Gastrocnemius medialis (tissue), 4 donors: ENCODE measurements around the gene DNM1L. TPM values are rescaled to one million over a fixed set of nuclear protein-coding genes. Genes with fewer than 3 reads are reported as not detected.

Experiments used
- ATAC-seq, 2 donors: fragments of 150-250 bp; one replicate each; pipeline ENCODE4 v1.9.1; 2016
- DNase-seq, 2 donors: peaks; one replicate each; pipeline ENCODE4 v3.0.0-alpha.2; 2019
- H3K27ac ChIP-seq, 4 donors: fragments of 200-600 bp; sonication (generic); 1 replicate in 1 of 4; 2 replicates in 3 of 4; pipeline ENCODE4 v1.5.1; 2016 to 2018; ENCODE audit warnings: mild to moderate bottlenecking in 2 of 4, moderate library complexity in 1 of 4
- H3K27me3 ChIP-seq, 3 donors: fragments of 200-600 bp; sonication (generic) in 2 of 3; 1 replicate in 1 of 3; 2 replicates in 2 of 3; pipeline versions ENCODE4 v1.5.1 to v1.6.0; 2016 to 2019; ENCODE audit warnings: mild to moderate bottlenecking in 1 of 3, moderate library complexity in 1 of 3
- H3K36me3 ChIP-seq, 2 donors: fragments of 200-600 bp; sonication (generic) in 1 of 2; one replicate each; pipeline ENCODE4 v1.5.1; 2017 to 2018
- H3K4me1 ChIP-seq, 2 donors: fragments of 200-600 bp; sonication (generic) in 1 of 2; one replicate each; pipeline ENCODE4 v1.5.1; 2016 to 2017; ENCODE audit warnings: mild to moderate bottlenecking in 2 of 2
- H3K4me3 ChIP-seq, 4 donors: fragments of 200-600 bp; sonication (generic) in 3 of 4; 1 replicate in 1 of 4; 2 replicates in 3 of 4; pipeline ENCODE4 v1.5.1; 2016 to 2019; ENCODE audit warnings: mild to moderate bottlenecking in 2 of 4
- H3K9me3 ChIP-seq, 3 donors: fragments of 200-600 bp; sonication (generic) in 2 of 3; 1 replicate in 1 of 3; 2 replicates in 2 of 3; pipeline ENCODE4 v1.5.1; 2016 to 2019
- POLR2A ChIP-seq, 2 donors: fragments of 450-650 bp; IDR thresholded peaks; one replicate each; pipeline ENCODE4 v1.6.1; 2017; ENCODE audit warnings: antibody characterized with exemption in 2 of 2, mild to moderate bottlenecking in 2 of 2, moderate library complexity in 2 of 2
- in situ Hi-C, 4 donors: fragments of 200-750 bp; cut with MboI; loops; one replicate each; pipeline versions ENCODE4 v1.15.0 to v1.8.0; 2017; ENCODE audit warnings: low sequenced_read_pairs in 4 of 4
- intact Hi-C: fragments of 100-400 bp; cut with DNase I; formaldehyde crosslinking; loops from one replicate; pipeline ENCODE4 v1.15.1; 2023; ENCODE audit warnings: low total_unique reads
- total RNA-seq, 4 donors: library from RNA; depleted of rRNA; stranded (reverse); fragments of >200 nt; gene quantifications; one replicate each; pipeline versions ENCODE4 v1.1.0 to v1.2.3, GENCODE V29; 2016
- TF ChIP-seq, protein P1 (sequence below), 5 experiments: fragments of 450-650 bp in 3 of 5; fragments of 200-600 bp in 2 of 5; sonication (generic) in 2 of 5; IDR thresholded peaks in 4 of 5; conservative IDR thresholded peaks in 1 of 5; 1 replicate in 4 of 5; 2 replicates in 1 of 5; pipeline ENCODE4 v1.5.1; 2016 to 2019; ENCODE audit warnings: antibody characterized with exemption in 5 of 5, mild to moderate bottlenecking in 3 of 5, moderate library complexity in 3 of 5

Gene DNM1L
- total RNA-seq, 4 donors from 2014 or later = 39.3 to 68.3 (median 43.8) TPM

DNA sequence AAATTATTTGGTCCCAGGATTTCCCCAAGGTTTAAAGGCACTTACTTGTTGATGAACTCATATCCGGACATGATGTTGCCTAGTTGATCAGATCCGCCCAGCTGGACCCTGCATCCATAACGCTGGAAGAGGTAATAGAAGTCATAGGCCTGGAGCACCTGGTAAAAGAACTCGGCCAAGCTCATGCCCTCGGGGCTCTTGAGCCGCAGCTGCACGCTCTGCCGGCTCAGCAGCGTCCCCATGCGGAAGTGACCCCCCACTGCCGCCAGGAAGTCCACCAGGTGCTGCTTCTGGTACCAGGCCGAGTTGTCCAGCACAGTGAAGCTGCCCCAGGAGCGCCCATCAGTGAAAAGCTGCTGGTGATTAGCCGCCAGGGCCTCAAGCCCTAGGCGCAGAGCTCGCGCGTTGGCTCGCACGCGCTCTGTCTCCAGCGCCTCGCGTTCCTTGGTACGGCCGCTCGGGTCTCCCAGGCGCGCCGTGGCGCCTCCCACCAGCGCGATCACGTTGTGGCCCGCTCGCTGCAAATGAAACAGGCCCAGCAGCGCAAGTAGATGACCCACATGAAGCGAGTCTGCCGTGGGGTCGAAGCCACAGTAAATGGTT is 76.1 kb downstream of the DNM1L start:
- DNase-seq (peak; percentile 41 to 70), ATAC-seq (peak; percentile 46 to 68)
- in situ Hi-C loops (loop anchor here (5.0 to 25.0 kb wide), 2 partner anchors 1267 to 1457 kb away; partner anchors contain the start of gene ALG10 (in 3 of the 4)), intact Hi-C loops (loop anchor here (2.0 to 5.0 kb wide), 3 partner anchors 76 to 298 kb away; partner anchors contain the start of gene DNM1L)
- peak overlapping the region; percentile 81 to 88 (median 84) for H3K27ac ChIP-seq
- H3K36me3 ChIP-seq = peaks cover 0 to 33% of the 10 kb centered on the region in 2 donors
- peak overlapping the region; percentile 80 to 100 (median 96) for H3K4me3 ChIP-seq
- H3K27me3 ChIP-seq = no peaks in the 10 kb centered on the region
- no peaks in the 10 kb centered on the region for H3K9me3 ChIP-seq
- no peak for TF ChIP-seq POLR2A (IDR thresholded peaks at IDR 0.05)
- TF ChIP-seq, protein P1, sequence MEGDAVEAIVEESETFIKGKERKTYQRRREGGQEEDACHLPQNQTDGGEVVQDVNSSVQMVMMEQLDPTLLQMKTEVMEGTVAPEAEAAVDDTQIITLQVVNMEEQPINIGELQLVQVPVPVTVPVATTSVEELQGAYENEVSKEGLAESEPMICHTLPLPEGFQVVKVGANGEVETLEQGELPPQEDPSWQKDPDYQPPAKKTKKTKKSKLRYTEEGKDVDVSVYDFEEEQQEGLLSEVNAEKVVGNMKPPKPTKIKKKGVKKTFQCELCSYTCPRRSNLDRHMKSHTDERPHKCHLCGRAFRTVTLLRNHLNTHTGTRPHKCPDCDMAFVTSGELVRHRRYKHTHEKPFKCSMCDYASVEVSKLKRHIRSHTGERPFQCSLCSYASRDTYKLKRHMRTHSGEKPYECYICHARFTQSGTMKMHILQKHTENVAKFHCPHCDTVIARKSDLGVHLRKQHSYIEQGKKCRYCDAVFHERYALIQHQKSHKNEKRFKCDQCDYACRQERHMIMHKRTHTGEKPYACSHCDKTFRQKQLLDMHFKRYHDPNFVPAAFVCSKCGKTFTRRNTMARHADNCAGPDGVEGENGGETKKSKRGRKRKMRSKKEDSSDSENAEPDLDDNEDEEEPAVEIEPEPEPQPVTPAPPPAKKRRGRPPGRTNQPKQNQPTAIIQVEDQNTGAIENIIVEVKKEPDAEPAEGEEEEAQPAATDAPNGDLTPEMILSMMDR (IDR thresholded peaks at IDR 0.05 in 4 of 5, conservative IDR thresholded peaks at IDR 0.05 in 1 of 5) = peak; percentile 57 to 78 (median 70)
- H3K4me1 ChIP-seq = peaks cover 12 to 15% of the 10 kb centered on the region in 2 donors

DNA sequence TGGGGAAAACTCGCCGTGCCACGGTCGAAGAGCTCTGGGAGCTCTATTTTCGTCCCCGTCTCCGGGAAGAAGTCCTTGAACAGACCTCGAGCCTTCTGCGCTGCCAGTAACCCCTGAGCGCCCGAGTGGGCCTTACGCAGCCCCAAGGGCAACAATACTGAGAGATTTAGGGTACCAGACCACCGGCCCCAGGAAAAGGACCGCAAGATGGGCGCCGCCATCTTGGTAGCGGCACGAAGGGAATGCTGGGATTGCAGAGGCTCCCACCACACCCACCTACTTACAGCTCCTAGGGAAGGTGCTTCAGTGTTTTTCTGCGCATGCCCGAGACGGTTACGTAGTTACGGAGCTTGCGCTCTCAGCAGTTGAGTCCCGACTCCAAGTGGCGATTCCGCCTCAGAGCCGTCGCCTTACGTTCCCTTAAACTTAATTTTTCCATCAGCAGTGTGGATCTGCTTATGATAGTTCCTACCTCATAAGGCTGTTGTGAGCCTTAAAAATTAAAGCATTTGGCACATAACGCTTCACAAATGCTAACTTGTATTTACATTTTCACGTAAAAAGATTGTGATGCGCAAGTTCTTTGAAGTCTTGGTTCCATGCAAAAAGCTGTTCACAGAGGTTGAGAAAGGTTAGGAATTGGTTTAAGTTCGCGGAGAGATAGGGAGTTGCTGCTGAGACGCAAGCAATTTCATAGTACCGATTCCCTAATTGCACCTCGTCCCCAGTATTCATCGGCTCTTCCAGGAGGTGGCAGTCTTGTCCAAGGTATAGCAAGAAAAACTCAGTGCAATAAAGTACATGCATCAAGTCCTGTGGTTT is 76.8 kb downstream of the DNM1L start, which contains the start of gene YARS2:
Gene YARS2 (minus strand): TSS at position 244 of the 822 bp plus-strand sequence. CDS start 23 bp downstream, at position 221.
- H3K27me3 ChIP-seq = no peaks in the 10 kb centered on the region
- H3K4me1 ChIP-seq = peaks cover 12 to 15% of the 10 kb centered on the region in 2 donors
- H3K27ac ChIP-seq = peak within 1 kb of the TSS; percentile 81 to 88 (median 84)
- no peaks in the 10 kb centered on the region for H3K9me3 ChIP-seq
- H3K4me3 ChIP-seq = peak within 1 kb of the TSS; percentile 80 to 100 (median 96)
- ATAC-seq = peak; percentile 99 to 100
- intact Hi-C loops (loop anchor here (1.0 to 5.0 kb wide), 4 partner anchors 77 to 1266 kb away; partner anchors contain the start of genes ALG10 and DNM1L), in situ Hi-C loops (loop anchor here (5.0 to 25.0 kb wide), 2 partner anchors 1266 to 1456 kb away; partner anchors contain the start of gene ALG10 (in 3 of the 4))
- H3K36me3 ChIP-seq = peaks cover 0 to 26% of the 10 kb centered on the region in 2 donors
- peak; percentile 95 to 96 for DNase-seq
- TF ChIP-seq POLR2A (IDR thresholded peaks at IDR 0.05) = peak in 1 of 2 donors; percentile 35
- TF ChIP-seq, protein P1 (IDR thresholded peaks at IDR 0.05 in 4 of 5, conservative IDR thresholded peaks at IDR 0.05 in 1 of 5) = peak; percentile 74 to 92 (median 79)

GRCh38 chr12:32756476-32757066 is 77.5 kb downstream of the DNM1L start:
- intact Hi-C loops = loop anchor here (1.0 to 5.0 kb wide), 2 partner anchors 161 to 1266 kb away; partner anchors contain the start of gene ALG10
- in situ Hi-C loops = loop anchor here (5.0 to 25.0 kb wide), 2 partner anchors 1266 to 1456 kb away; partner anchors contain the start of gene ALG10 (in 3 of the 4)
- DNase-seq (no peak), ATAC-seq (no peak)
- H3K4me3 ChIP-seq = peak overlapping the region in 2 of 4 donors; percentile 95 to 100
- no peaks in the 10 kb centered on the region for H3K27me3 ChIP-seq
- TF ChIP-seq, protein P1 (IDR thresholded peaks at IDR 0.05 in 4 of 5, conservative IDR thresholded peaks at IDR 0.05 in 1 of 5) = no peak
- H3K9me3 ChIP-seq = no peaks in the 10 kb centered on the region
- H3K4me1 ChIP-seq = peaks cover 12 to 15% of the 10 kb centered on the region in 2 donors
- peak overlapping the region in 3 of 4 donors; percentile 81 to 86 (median 81) for H3K27ac ChIP-seq
- peaks cover 0 to 20% of the 10 kb centered on the region in 2 donors for H3K36me3 ChIP-seq

DNA sequence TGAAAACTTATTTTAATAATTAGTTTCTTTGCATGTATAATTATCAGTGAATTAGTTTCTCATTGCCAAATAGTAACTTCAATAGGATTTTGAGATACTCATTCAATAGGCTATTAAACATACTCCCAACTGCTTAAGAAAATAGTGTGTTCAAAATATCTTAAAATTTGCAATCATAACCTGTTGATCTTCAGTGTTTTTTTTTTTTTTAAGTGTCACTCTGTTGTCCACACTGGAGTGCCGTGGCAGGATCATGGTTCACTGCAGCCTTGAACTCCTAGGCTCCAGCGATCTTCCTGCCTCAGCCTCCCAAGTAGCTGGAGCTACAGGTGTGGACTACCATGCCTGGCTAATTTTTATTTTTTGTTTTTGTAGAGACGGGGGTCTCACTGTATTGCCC is 78.1 kb downstream of the DNM1L start:
- H3K4me3 ChIP-seq = no peak overlapping the region
- in situ Hi-C loops (loop anchor here (5.0 to 25.0 kb wide), 2 partner anchors 1265 to 1455 kb away; partner anchors contain the start of gene ALG10 (in 3 of the 4)), intact Hi-C loops (loop anchor here (5.0 kb wide), 1 partner anchor 160 kb away; no protein-coding TSS in a partner anchor)
- DNase-seq (no peak), ATAC-seq (no peak)
- TF ChIP-seq, protein P1 (IDR thresholded peaks at IDR 0.05 in 4 of 5, conservative IDR thresholded peaks at IDR 0.05 in 1 of 5) = no peak
- no peak for TF ChIP-seq POLR2A (IDR thresholded peaks at IDR 0.05)
- peaks cover 0 to 14% of the 10 kb centered on the region in 2 donors for H3K36me3 ChIP-seq
- H3K4me1 ChIP-seq = peaks cover 12 to 15% of the 10 kb centered on the region in 2 donors
- H3K27me3 ChIP-seq = no peaks in the 10 kb centered on the region
- no peak overlapping the region for H3K27ac ChIP-seq
- no peaks in the 10 kb centered on the region for H3K9me3 ChIP-seq
